ENCODE data around the gene LRMDA. TPM values are rescaled to one million over a fixed set of nuclear protein-coding genes. Genes with fewer than 3 reads are reported as not detected.

LRMDA gene
- total RNA-seq, 1 donor from 2014 or later, result 18.7 TPM

- no peak overlapping the region for H3K4me3 ChIP-seq (ENCODE audit: low read depth, low read length)
- no peak for TF ChIP-seq CTCF (IDR thresholded peaks at IDR 0.05; ENCODE audit: insufficient read depth, low read length, poor library complexity, severe bottlenecking)
- H3K27me3 ChIP-seq (ENCODE audit: control insufficient read depth, insufficient read depth, low read length), result no peaks in the 10 kb centered on the region
- DNase-seq (ENCODE audit: low read depth), result no peak
- H3K36me3 ChIP-seq (ENCODE audit: control insufficient read depth, insufficient read depth, low read length), result no peaks in the 10 kb centered on the region
Observed at GRCh38 chr10:75426880-75427279, 4.5 kb upstream of the LRMDA start.

- H3K27me3 ChIP-seq (ENCODE audit: control insufficient read depth, insufficient read depth, low read length), result no peaks in the 10 kb centered on the region
- no peak for DNase-seq (ENCODE audit: low read depth)
- no peak overlapping the region for H3K4me3 ChIP-seq (ENCODE audit: low read depth, low read length)
- no peak for TF ChIP-seq CTCF (IDR thresholded peaks at IDR 0.05; ENCODE audit: insufficient read depth, low read length, poor library complexity, severe bottlenecking)
- no peaks in the 10 kb centered on the region for H3K36me3 ChIP-seq (ENCODE audit: control insufficient read depth, insufficient read depth, low read length)
Observed at GRCh38 chr10:75427951-75428350, 3.5 kb upstream of the LRMDA start.

- no peaks in the 10 kb centered on the region for H3K27me3 ChIP-seq (ENCODE audit: control insufficient read depth, insufficient read depth, low read length)
- no peaks in the 10 kb centered on the region for H3K36me3 ChIP-seq (ENCODE audit: control insufficient read depth, insufficient read depth, low read length)
- H3K4me3 ChIP-seq (ENCODE audit: low read depth, low read length), result no peak overlapping the region
- DNase-seq (ENCODE audit: low read depth), result no peak
- no peak for TF ChIP-seq CTCF (IDR thresholded peaks at IDR 0.05; ENCODE audit: insufficient read depth, low read length, poor library complexity, severe bottlenecking)
Observed at GRCh38 chr10:75428434-75429158, 2.8 kb upstream of the LRMDA start.

- DNase-seq (ENCODE audit: low read depth), result no peak
- Histone ChIP-seq H3K36me3 (ENCODE audit: control insufficient read depth, insufficient read depth, low read length) (no peaks in the 10 kb centered on the region), H3K4me3 (ENCODE audit: low read depth, low read length) (no peak overlapping the region), H3K27me3 (ENCODE audit: control insufficient read depth, insufficient read depth, low read length) (no peaks in the 10 kb centered on the region)
- TF ChIP-seq CTCF (IDR thresholded peaks at IDR 0.05; ENCODE audit: insufficient read depth, low read length, poor library complexity, severe bottlenecking), result no peak
Observed at GRCh38 chr10:75429159-75429827, 2.1 kb upstream of the LRMDA start.

GRCh38 chr10:75430000-75430763 is 1.2 kb upstream of the LRMDA start:
- no peak for DNase-seq (ENCODE audit: low read depth)
- H3K4me3 ChIP-seq (ENCODE audit: low read depth, low read length), result no peak overlapping the region
- no peak for TF ChIP-seq CTCF (IDR thresholded peaks at IDR 0.05; ENCODE audit: insufficient read depth, low read length, poor library complexity, severe bottlenecking)
- H3K36me3 ChIP-seq (ENCODE audit: control insufficient read depth, insufficient read depth, low read length), result no peaks in the 10 kb centered on the region
- H3K27me3 ChIP-seq (ENCODE audit: control insufficient read depth, insufficient read depth, low read length), result no peaks in the 10 kb centered on the region
